HG03457 (cell line): ENCODE measurements around the gene SLC35C1.
"Not testable (repeated sequence)": the region's sequence is repeated elsewhere in the genome, so short reads cannot be mapped to it uniquely, and the experiment has no call there.

Experiments
- ATAC-seq: cut with Tn5 transposase; IDR thresholded peaks from one replicate; pipeline ENCODE4 v1.9.1; 2021; ENCODE audit warnings: moderate number of reproducible peaks; ENCODE audit not compliant: unreplicated experiment

Gene SLC35C1

GRCh38 chr11:45810431-45811108 is 5.6 kb downstream of the SLC35C1 start:
- no peak for ATAC-seq

- ATAC-seq, result no peak
These were observed 6.1 kb downstream of the SLC35C1 start for GRCh38 chr11:45811109-45811435.

DNA sequence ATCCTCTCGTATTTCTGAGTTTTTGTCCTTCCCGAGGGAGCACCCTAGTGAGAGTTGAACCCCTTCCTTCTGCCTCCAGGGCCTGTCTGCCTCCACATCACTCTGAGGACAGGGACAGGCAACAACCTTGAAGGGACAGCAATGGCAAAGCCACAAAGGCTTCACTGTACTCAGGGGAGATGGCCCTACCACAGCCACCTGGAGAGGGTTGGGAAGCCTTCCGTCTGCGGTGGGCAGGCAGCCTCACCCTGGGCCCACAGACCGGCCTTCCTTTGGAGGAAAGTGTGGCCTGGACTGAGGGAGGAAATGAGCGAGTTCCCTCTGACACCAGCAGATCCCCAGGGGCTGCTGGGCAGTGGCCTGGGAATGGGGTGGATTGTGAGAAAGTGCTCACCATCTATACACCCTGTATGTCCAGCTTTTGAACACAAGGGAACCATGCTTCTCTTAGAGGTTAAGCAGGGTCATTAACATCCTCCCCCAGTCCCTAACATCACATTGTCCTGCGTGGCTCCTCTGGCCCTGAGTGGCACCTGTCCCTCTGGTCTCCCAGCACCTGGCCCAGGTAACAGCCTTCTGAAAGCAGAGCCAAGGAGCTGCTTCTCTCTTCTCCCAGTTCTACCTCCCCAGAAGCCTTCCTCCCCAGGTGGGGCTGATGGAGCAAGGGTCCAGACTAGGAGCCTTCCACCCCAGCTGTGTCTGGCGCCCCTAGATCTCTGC is 6.8 kb downstream of the SLC35C1 start:
- no peak for ATAC-seq

- ATAC-seq, result no peak
These were observed 7.9 kb downstream of the SLC35C1 start for GRCh38 chr11:45812581-45813548.

GRCh38 chr11:45815747-45816146 is 10.8 kb downstream of the SLC35C1 start:
- ATAC-seq, result no peak

- no peak for ATAC-seq
These were observed 11.7 kb downstream of the SLC35C1 start for GRCh38 chr11:45816614-45817013.

- no peak for ATAC-seq
These were observed 12.2 kb downstream of the SLC35C1 start for GRCh38 chr11:45817191-45817590.

GRCh38 chr11:45818961-45819605 is 14.1 kb downstream of the SLC35C1 start:
- ATAC-seq, result no peak

DNA sequence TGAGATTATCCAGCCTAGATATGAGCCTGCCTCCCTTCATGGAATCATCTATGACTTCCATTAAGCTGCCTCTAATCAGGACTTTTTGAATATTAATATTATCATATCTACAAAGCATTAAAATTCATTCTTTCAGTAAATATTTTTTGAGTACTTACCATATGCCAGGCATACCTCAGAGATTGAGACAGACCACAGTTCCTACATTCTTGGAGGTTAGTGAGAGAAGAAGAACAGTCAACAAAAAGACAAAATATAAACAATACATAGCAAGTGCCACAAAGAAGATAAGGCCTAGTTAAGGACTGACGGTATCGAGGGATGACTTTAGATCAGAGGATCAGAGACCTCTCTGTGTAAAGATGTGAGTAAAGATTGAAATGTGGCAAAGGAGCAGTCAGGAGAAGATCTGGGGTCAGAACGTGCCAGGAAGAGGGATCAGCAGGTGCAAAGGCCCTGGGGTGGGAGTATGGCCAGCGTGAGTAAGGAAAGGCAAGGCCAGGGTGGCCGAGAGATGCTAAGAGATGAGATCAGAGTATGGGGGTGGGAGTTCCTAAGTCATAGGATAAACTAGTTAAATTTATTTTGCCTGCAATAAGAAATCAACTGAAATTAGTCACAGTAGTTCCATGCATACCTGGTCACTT is 15.4 kb downstream of the SLC35C1 start:
- ATAC-seq, result no peak

DNA sequence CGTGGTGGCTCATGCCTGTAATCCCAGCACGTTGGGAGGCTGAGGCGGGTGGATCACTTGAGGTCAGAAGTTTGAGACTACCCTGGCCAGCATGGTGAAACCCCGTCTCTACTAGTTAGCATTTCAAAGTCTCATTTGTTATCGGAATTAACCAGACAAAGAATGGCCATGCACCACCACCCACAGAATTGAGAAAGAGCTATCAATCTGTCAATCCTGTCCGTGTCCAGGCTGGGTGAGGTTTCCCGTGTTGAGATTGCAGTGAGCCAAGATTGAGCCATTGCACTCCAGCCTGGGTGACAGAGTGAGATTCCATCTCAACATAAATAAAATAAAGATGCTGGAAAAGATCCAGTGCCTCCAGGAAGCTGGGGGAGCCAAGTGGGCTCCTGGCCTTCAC is 21.5 kb downstream of the SLC35C1 start:
- ATAC-seq, result not testable (repeated sequence)

DNA sequence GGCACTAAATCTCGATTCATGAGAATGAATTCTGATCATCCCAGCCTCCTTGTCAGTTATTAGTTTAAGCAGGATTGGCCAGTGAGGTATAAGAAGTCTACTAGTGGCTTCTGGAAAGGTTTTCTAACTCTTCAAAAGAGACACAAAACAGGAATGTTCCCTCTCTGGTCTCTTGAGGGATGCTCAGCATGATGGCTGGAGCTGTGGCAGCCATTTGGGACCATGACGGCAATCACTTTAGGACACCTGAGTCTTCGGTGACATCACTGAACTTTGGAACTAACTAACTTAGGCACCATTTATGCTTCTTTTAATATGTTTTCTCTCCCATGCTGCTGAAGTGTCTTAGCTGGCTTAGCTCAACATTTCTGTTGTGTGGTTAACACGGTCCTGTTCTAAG is 22.2 kb downstream of the SLC35C1 start:
- no peak for ATAC-seq

DNA sequence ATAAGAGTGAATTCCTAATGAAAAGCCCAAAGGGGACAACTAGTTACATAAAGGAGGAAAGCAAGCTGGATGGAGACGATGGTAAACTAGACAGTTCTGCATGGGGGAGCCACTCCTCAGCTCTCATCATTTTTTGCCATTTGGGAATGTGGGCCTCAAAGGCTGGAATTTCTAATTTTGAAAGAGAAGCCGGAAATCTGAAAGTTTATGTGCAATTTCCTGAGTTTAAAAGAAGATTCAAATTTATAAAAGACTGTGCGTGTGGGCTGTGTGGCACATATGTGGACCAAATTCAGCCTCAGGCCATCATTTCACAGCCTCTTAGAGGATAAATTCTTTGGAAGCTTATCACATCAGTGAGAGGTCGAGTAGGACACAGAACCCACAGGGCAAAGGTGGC is 24.0 kb downstream of the SLC35C1 start:
- ATAC-seq, result no peak

- ATAC-seq, result no peak
These were observed 25.6 kb downstream of the SLC35C1 start for GRCh38 chr11:45830596-45830995.

GRCh38 chr11:45832811-45833441 is 28.0 kb downstream of the SLC35C1 start:
- ATAC-seq, result no peak

DNA sequence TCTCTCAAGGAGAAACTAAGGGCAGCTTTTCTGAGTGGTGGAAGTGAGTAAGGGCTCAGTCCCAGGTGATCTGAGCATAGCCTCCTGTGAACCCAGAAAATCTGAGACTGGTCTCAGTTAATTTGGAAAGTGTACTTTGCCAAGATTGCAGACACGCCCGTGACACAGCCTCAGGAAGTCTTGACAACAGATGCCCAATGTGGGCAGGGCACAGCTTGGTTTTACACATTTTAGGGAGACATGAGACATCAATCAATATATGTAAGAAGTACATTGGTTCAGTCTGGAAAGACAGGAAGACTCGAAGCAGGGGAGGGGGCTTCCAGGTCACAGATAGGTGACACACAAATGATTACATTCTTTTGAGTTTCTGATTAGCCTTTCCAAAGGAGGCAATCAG is 28.8 kb downstream of the SLC35C1 start:
- ATAC-seq, result no peak

GRCh38 chr11:45834298-45834756 is 29.4 kb downstream of the SLC35C1 start:
- no peak for ATAC-seq

- no peak for ATAC-seq
These were observed 34.3 kb downstream of the SLC35C1 start for GRCh38 chr11:45839204-45839603.

GRCh38 chr11:45840251-45840650 is 35.3 kb downstream of the SLC35C1 start:
- ATAC-seq, result not testable (repeated sequence)

GRCh38 chr11:45843158-45843924 is 38.4 kb downstream of the SLC35C1 start:
- no peak for ATAC-seq
